HL-60 (cell line): ENCODE measurements around the gene MYOM1.

Experiments used
- DNase-seq, 2 experiments: peaks; one replicate each; pipeline ENCODE4 v3.0.0-alpha.2; 2010 to 2020; ENCODE audit warnings: low read depth in 1 of 2, low spot score in 1 of 2
- H3K27ac ChIP-seq: fragments of 250-450 bp; sonication (Bioruptor Pico); replicated peaks from 2 replicates; pipeline ENCODE4 v1.5.1; 2020; ENCODE audit warnings: mild to moderate bottlenecking, moderate library complexity
- H3K27me3 ChIP-seq: fragments of 250-450 bp; sonication (Bioruptor Pico); 2 replicates; pipeline ENCODE4 v1.5.1; 2021; ENCODE audit warnings: mild to moderate bottlenecking, moderate library complexity; ENCODE audit not compliant: insufficient read depth, poor library complexity, severe bottlenecking
- H3K4me3 ChIP-seq: replicated peaks from 2 replicates; pipeline ENCODE4 v1.5.1; 2011; ENCODE audit warnings: mild to moderate bottlenecking, control low read depth, low read length; ENCODE audit not compliant: insufficient read depth
- CTCF ChIP-seq: IDR thresholded peaks from one replicate; pipeline ENCODE4 v1.5.1; 2011; ENCODE audit warnings: low read length, control low read depth, inconsistent platforms; ENCODE audit not compliant: insufficient read depth
- GABPA ChIP-seq: IDR thresholded peaks from 2 replicates; pipeline ENCODE4 v1.6.1; 2012; ENCODE audit warnings: low read depth
- POLR2AphosphoS5 ChIP-seq: IDR thresholded peaks from 2 replicates; pipeline ENCODE4 v1.6.1; 2012; ENCODE audit warnings: low read depth
- REST ChIP-seq: IDR thresholded peaks from 2 replicates; pipeline ENCODE4 v1.6.1; 2012; ENCODE audit warnings: low read depth; ENCODE audit not compliant: insufficient replicate concordance
- SPI1 ChIP-seq: IDR thresholded peaks from 2 replicates; pipeline ENCODE4 v1.6.1; 2012; ENCODE audit warnings: low read depth, mild to moderate bottlenecking, borderline replicate concordance

The MYOM1 gene

GRCh38 chr18:3058328-3059191, 161.2 kb downstream of the MYOM1 start:
- no peak overlapping the region for H3K4me3 ChIP-seq
- H3K27ac ChIP-seq = no peak overlapping the region
- TF ChIP-seq SPI1 = no peak
- no peak for TF ChIP-seq REST
- no peak for TF ChIP-seq CTCF
- no peak for TF ChIP-seq POLR2AphosphoS5
- TF ChIP-seq GABPA = no peak
- no peaks in the 10 kb centered on the region for H3K27me3 ChIP-seq
- DNase-seq = no peak

GRCh38 chr18:3057526-3057925, 162.2 kb downstream of the MYOM1 start:
- no peak for TF ChIP-seq POLR2AphosphoS5
- TF ChIP-seq SPI1 = no peak
- TF ChIP-seq REST = no peak
- no peak for TF ChIP-seq GABPA

GRCh38 chr18:3056311-3056710, 163.5 kb downstream of the MYOM1 start:
- Histone ChIP-seq H3K27ac (no peak overlapping the region), H3K27me3 (no peaks in the 10 kb centered on the region), H3K4me3 (no peak overlapping the region)
- no peak for TF ChIP-seq REST
- TF ChIP-seq GABPA = no peak
- no peak for TF ChIP-seq POLR2AphosphoS5
- TF ChIP-seq SPI1 = no peak
- TF ChIP-seq CTCF = no peak
- no peak for DNase-seq

More at GRCh38 chr18:3057526-3057925, 162.2 kb downstream of the MYOM1 start:
- Histone ChIP-seq H3K27ac (no peak overlapping the region), H3K27me3 (no peaks in the 10 kb centered on the region), H3K4me3 (no peak overlapping the region)
- no peak for DNase-seq
